HepG2 (cell line): ENCODE measurements around the gene DCDC2. TPM values are rescaled to one million over a fixed set of nuclear protein-coding genes. Genes with fewer than 3 reads are reported as not detected.

Experiments
- ATM ChIP-seq: fragments of 450-650 bp; IDR thresholded peaks from 2 replicates; pipeline ENCODE4 v1.7.1; 2017; ENCODE audit warnings: mild to moderate bottlenecking, borderline replicate concordance
- IRF2 ChIP-seq: IDR thresholded peaks from 2 replicates; pipeline ENCODE4 v1.6.1; 2018; ENCODE audit warnings: missing genetic modification reagents, missing compliant biosample characterization
- POLR2AphosphoS2 ChIP-seq: IDR thresholded peaks from 2 replicates; pipeline ENCODE4 v1.6.1; 2011; ENCODE audit warnings: low read depth, low read length, improper control_type of control experiment
- REPIN1 ChIP-seq: sonication (generic); formaldehyde crosslinking; IDR thresholded peaks from 2 replicates; pipeline ENCODE4 v1.8.0; 2022; ENCODE audit warnings: missing genetic modification reagents, low read depth, mild to moderate bottlenecking, borderline replicate concordance
- SNAPC2 ChIP-seq: sonication (generic); formaldehyde crosslinking; IDR thresholded peaks from 2 replicates; pipeline ENCODE4 v1.8.1; 2022; ENCODE audit warnings: mild to moderate bottlenecking, missing genetic modification reagents
- ZNF333 ChIP-seq: sonication (generic); formaldehyde crosslinking; IDR thresholded peaks from 2 replicates; pipeline ENCODE4 v1.4.0; 2020; ENCODE audit warnings: mild to moderate bottlenecking, missing genetic modification reagents, borderline replicate concordance
- ZNF530 ChIP-seq: sonication (generic); formaldehyde crosslinking; IDR thresholded peaks from 2 replicates; pipeline ENCODE4 v1.5.0; 2020; ENCODE audit warnings: low read depth, mild to moderate bottlenecking, missing genetic modification reagents
- ZNF570 ChIP-seq: sonication (generic); formaldehyde crosslinking; IDR thresholded peaks from 2 replicates; pipeline ENCODE4 v1.4.0; 2020; ENCODE audit warnings: mild to moderate bottlenecking, missing genetic modification reagents, borderline replicate concordance
- ZNF772 ChIP-seq: sonication (generic); formaldehyde crosslinking; IDR thresholded peaks from 2 replicates; pipeline ENCODE4 v1.5.0; 2020; ENCODE audit warnings: mild to moderate bottlenecking, missing genetic modification reagents
- ZNF775 ChIP-seq: sonication (generic); formaldehyde crosslinking; IDR thresholded peaks from 2 replicates; pipeline ENCODE4 v1.4.0; 2020; ENCODE audit warnings: missing genetic modification reagents, mild to moderate bottlenecking, moderate library complexity, borderline replicate concordance
- ZNF781 ChIP-seq: sonication (generic); formaldehyde crosslinking; IDR thresholded peaks from 2 replicates; pipeline ENCODE4 v1.5.1; 2020; ENCODE audit warnings: borderline replicate concordance, mild to moderate bottlenecking, missing genetic modification reagents; ENCODE audit errors: not compliant biosample characterization
- ZSCAN12 ChIP-seq: sonication (generic); formaldehyde crosslinking; IDR thresholded peaks from 2 replicates; pipeline ENCODE4 v1.9.0; 2021; ENCODE audit warnings: mild to moderate bottlenecking, missing genetic modification reagents
- polyA plus RNA-seq, 8 experiments: library from polyadenylated mRNA; depleted of rRNA in 3 of 8; stranded (reverse) in 7 of 8; unstranded in 1 of 8; fragments of >200 nt; fragmentation: Illumina TruSeq in 4 of 8; extraction: Trizol in 4 of 8; gene quantifications; 2 replicates each; pipeline versions ENCODE4 v1.2.1 to v1.2.3, GENCODE V29; 2011 to 2016; ENCODE audit warnings: low read depth in 4 of 8, missing spikeins in 1 of 8, mixed read lengths in 1 of 8; ENCODE audit not compliant: insufficient read depth in 1 of 8
- total RNA-seq, 5 experiments: library from RNA; depleted of rRNA; stranded (reverse); fragments of >200 nt; fragmentation: Illumina TruSeq; extraction: Trizol; gene quantifications; 2 replicates each; pipeline ENCODE4 v1.2.3, GENCODE V29; 2016; ENCODE audit warnings: low read depth in 1 of 5
- TF ChIP-seq, protein P1 (sequence below): IDR thresholded peaks from 2 replicates; pipeline ENCODE4 v1.6.1; 2016
- TF ChIP-seq, protein P2 (sequence below): sonication (generic); formaldehyde crosslinking; IDR thresholded peaks from 2 replicates; pipeline ENCODE4 v1.4.0; 2020; ENCODE audit warnings: low read depth, missing genetic modification reagents
- TF ChIP-seq, protein P3 (sequence below): sonication (generic); formaldehyde crosslinking; IDR thresholded peaks from one replicate; pipeline ENCODE4 v1.5.1; 2020; ENCODE audit warnings: mild to moderate bottlenecking, missing genetic modification reagents; ENCODE audit errors: not compliant biosample characterization

Gene DCDC2
- total and polyA plus RNA-seq, 2 of the 13 experiments (the other 11 are each of a cell fraction or from before 2014, with no cell fraction given), result 9.0 to 36.2 TPM

DNA sequence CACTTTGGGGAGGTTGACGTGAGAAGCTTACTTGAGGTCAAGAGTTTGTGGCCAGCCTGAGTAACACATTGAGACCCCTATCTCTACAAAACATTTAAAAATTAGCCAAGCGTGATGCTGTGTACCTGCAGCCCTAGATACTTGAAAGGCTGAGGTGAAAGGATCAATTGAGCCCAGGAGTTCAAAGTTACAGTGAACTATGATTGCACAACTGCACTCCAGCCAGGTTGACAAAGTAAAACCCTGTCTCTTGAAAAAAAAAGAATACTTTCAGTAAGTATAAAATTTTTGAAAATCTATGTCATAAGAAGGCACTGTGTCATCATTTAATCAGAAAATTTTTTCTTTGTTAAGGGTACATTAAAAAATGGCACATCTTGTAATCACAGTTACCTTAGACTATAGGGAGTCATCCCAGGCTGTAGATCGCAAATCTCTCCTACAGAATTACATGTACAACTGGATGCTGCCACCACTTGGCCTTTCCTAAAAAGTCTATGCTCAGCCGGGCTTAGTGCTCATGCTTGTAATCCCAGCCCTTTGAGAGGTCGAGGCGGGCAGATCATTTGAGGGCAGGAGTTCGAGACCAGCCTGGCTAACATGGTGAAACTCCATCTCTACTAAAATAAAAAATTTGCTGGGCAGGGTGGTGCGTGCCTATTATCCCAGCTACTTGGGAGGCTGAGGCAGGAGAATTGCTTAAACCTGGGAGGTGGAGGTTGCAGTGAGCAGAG is 27.8 kb upstream of the DCDC2 start (continued):
- TF ChIP-seq ZNF772 (CRISPR knock-in tag) (no peak), ZNF775 (CRISPR knock-in tag) (peak; percentile 85; the same call in 1 of the 2 replicates), ZNF781 (CRISPR knock-in tag) (no peak), ZSCAN12 (CRISPR knock-in tag) (no peak), REPIN1 (CRISPR knock-in tag) (peak; percentile 58; the same call in 1 of the 2 replicates), SNAPC2 (CRISPR knock-in tag) (peak; percentile 66; the same call in 1 of the 2 replicates), IRF2 (CRISPR knock-in tag) (peak; percentile 88; the same call in 1 of the 2 replicates), ATM (no peak), ZNF333 (no peak), ZNF530 (CRISPR knock-in tag) (no peak), POLR2AphosphoS2 (no peak), ZNF570 (CRISPR knock-in tag) (no peak)
- TF ChIP-seq, protein P1, sequence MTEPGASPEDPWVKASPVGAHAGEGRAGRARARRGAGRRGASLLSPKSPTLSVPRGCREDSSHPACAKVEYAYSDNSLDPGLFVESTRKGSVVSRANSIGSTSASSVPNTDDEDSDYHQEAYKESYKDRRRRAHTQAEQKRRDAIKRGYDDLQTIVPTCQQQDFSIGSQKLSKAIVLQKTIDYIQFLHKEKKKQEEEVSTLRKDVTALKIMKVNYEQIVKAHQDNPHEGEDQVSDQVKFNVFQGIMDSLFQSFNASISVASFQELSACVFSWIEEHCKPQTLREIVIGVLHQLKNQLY (CRISPR knock-in tag), result peak; percentile 84
- TF ChIP-seq, protein P2, sequence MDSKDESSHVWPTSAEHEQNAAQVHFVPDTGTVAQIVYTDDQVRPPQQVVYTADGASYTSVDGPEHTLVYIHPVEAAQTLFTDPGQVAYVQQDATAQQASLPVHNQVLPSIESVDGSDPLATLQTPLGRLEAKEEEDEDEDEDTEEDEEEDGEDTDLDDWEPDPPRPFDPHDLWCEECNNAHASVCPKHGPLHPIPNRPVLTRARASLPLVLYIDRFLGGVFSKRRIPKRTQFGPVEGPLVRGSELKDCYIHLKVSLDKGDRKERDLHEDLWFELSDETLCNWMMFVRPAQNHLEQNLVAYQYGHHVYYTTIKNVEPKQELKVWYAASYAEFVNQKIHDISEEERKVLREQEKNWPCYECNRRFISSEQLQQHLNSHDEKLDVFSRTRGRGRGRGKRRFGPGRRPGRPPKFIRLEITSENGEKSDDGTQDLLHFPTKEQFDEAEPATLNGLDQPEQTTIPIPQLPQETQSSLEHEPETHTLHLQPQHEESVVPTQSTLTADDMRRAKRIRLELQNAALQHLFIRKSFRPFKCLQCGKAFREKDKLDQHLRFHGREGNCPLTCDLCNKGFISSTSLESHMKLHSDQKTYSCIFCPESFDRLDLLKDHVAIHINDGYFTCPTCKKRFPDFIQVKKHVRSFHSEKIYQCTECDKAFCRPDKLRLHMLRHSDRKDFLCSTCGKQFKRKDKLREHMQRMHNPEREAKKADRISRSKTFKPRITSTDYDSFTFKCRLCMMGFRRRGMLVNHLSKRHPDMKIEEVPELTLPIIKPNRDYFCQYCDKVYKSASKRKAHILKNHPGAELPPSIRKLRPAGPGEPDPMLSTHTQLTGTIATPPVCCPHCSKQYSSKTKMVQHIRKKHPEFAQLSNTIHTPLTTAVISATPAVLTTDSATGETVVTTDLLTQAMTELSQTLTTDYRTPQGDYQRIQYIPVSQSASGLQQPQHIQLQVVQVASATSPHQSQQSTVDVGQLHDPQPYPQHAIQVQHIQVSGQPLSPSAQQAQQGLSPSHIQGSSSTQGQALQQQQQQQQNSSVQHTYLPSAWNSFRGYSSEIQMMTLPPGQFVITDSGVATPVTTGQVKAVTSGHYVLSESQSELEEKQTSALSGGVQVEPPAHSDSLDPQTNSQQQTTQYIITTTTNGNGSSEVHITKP (CRISPR knock-in tag), result peak; percentile 55; the same call in 1 of the 2 replicates
- TF ChIP-seq, protein P3, sequence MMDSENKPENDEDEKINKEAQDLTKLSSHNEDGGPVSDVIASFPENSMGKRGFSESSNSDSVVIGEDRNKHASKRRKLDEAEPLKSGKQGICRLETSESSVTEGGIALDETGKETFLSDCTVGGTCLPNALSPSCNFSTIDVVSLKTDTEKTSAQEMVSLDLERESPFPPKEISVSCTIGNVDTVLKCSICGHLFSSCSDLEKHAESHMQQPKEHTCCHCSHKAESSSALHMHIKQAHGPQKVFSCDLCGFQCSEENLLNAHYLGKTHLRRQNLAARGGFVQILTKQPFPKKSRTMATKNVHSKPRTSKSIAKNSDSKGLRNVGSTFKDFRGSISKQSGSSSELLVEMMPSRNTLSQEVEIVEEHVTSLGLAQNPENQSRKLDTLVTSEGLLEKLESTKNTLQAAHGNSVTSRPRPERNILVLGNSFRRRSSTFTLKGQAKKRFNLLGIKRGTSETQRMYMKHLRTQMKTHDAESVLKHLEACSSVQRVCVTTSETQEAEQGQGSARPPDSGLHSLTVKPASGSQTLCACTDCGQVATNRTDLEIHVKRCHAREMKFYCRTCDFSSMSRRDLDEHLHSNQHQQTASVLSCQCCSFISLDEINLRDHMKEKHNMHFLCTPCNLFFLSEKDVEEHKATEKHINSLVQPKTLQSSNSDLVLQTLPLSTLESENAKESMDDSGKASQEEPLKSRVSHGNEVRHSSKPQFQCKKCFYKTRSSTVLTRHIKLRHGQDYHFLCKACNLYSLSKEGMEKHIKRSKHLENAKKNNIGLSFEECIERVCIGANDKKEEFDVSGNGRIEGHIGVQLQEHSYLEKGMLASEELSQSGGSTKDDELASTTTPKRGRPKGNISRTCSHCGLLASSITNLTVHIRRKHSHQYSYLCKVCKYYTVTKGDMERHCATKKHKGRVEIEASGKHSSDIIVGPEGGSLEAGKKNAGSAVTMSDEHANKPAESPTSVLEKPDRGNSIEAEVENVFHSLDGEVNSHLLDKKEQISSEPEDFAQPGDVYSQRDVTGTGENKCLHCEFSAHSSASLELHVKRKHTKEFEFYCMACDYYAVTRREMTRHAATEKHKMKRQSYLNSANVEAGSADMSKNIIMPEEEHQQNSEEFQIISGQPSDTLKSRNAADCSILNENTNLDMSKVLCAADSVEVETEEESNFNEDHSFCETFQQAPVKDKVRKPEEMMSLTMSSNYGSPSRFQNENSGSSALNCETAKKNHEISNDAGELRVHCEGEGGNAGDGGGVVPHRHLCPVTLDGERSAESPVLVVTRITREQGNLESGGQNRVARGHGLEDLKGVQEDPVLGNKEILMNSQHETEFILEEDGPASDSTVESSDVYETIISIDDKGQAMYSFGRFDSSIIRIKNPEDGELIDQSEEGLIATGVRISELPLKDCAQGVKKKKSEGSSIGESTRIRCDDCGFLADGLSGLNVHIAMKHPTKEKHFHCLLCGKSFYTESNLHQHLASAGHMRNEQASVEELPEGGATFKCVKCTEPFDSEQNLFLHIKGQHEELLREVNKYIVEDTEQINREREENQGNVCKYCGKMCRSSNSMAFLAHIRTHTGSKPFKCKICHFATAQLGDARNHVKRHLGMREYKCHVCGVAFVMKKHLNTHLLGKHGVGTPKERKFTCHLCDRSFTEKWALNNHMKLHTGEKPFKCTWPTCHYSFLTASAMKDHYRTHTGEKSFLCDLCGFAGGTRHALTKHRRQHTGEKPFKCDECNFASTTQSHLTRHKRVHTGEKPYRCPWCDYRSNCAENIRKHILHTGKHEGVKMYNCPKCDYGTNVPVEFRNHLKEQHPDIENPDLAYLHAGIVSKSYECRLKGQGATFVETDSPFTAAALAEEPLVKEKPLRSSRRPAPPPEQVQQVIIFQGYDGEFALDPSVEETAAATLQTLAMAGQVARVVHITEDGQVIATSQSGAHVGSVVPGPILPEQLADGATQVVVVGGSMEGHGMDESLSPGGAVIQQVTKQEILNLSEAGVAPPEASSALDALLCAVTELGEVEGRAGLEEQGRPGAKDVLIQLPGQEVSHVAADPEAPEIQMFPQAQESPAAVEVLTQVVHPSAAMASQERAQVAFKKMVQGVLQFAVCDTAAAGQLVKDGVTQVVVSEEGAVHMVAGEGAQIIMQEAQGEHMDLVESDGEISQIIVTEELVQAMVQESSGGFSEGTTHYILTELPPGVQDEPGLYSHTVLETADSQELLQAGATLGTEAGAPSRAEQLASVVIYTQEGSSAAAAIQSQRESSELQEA (CRISPR knock-in tag), result no peak
